Measurements from ENCODE around the gene CA7. TPM values are rescaled to one million over a fixed set of nuclear protein-coding genes. Genes with fewer than 3 reads are reported as not detected.
A peak's percentile ranks its signal among the peaks of the same experiment; 100 is the strongest.
"Not testable (repeated sequence)": the region's sequence is repeated elsewhere in the genome, so short reads cannot be mapped to it uniquely, and the experiment has no call there.

CA7 gene
- total RNA-seq, 2 donors from 2014 or later, result not detected

DNA sequence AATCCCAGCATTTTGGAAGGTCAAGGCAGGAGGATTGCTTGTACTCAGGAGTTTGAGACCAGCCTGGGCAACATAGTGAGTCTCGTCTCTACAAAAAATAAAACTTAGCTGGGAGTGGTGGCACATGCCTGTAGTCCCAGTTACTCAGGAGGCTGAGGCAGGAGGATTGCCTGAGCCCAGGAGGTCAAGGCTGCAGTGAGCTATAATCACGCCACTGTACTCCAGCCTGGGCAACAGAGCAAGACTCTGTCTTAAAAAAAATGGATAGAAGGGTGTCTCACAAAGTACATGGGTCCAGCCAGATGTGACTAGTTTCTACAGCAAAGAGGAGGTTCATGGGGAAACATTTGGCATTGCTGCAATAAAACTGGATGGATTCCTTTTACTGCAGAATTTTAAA, 27.1 kb downstream of the CA7 start:
- H3K9me3 ChIP-seq (ENCODE audit: control insufficient read depth, low read length, poor library complexity, severe bottlenecking), result not testable (repeated sequence)

GRCh38 chr16:66871840-66872239, 27.6 kb downstream of the CA7 start:
- Mint-ChIP-seq H3K27ac (no peak overlapping the region), H3K4me3 (no peak overlapping the region), H3K27me3 (peaks cover 4% of the 10 kb centered on the region), H3K4me1 (peaks cover 23% of the 10 kb centered on the region), H3K36me3 (ENCODE audit: low read depth) (peaks cover 2% of the 10 kb centered on the region)
- no peak for ATAC-seq
- no peaks in the 10 kb centered on the region for H3K9me3 ChIP-seq (ENCODE audit: control insufficient read depth, low read length, poor library complexity, severe bottlenecking)
- DNase-seq, result no peak

More for the DNA sequence above, 27.1 kb downstream of the CA7 start:
- H3K4me1 Mint-ChIP-seq, result peaks cover 23% of the 10 kb centered on the region
- not testable (repeated sequence) for DNase-seq; H3K27me3 Mint-ChIP-seq; H3K4me3 Mint-ChIP-seq; H3K36me3 Mint-ChIP-seq (ENCODE audit: low read depth); ATAC-seq; H3K27ac Mint-ChIP-seq

GRCh38 chr16:66872559-66872942, 28.3 kb downstream of the CA7 start:
- Mint-ChIP-seq H3K4me1 (peaks cover 23% of the 10 kb centered on the region), H3K36me3 (ENCODE audit: low read depth) (peaks cover 2% of the 10 kb centered on the region), H3K27ac (peak overlapping the region; percentile 81), H3K27me3 (peaks cover 4% of the 10 kb centered on the region), H3K4me3 (peak overlapping the region; percentile 90)
- H3K9me3 ChIP-seq (ENCODE audit: control insufficient read depth, low read length, poor library complexity, severe bottlenecking), result no peaks in the 10 kb centered on the region
- DNase-seq (no peak), ATAC-seq (no peak)

DNA sequence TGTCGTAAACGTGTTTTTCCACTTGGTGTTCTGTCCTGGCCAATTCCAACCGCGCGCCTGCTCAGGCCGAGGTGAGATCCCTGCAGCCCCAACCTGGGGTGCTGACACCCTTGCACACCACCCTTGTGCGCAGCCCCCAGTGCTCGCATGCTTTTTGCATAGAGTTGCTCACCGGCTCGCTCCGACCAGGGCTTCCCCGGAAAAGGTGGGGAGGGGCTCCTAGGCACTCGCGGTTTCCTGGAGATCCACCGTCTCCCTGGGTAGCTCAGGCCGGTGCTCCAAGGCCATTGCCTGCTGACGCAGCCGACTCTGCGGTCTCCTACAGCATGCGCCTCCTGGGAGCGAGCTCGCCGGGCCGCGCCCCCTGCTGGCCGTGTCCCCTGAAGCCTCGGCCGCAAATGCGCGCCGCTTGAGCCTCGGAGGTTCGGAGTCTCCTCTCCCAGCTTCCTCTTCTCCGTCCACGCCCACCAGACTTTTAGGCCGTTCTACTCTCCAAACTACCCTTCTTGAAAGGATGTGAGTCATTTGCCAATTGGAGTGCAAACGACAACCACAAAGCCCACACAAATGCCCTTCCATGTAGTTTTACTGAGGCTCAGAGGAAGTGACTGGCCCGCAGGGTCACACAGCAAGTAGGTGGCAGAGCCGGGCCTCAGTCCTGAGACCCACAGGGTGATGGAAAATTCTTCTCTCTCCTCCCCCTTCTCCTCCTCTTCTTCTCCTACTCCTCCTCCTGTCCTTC, 28.9 kb downstream of the CA7 start:
- no peaks in the 10 kb centered on the region for H3K27me3 Mint-ChIP-seq
- DNase-seq, result peak; percentile 76 to 83 (median 80)
- no peaks in the 10 kb centered on the region for H3K36me3 Mint-ChIP-seq (ENCODE audit: low read depth)
- H3K4me1 Mint-ChIP-seq, result peaks cover 18% of the 10 kb centered on the region
- no peaks in the 10 kb centered on the region for H3K9me3 ChIP-seq (ENCODE audit: control insufficient read depth, low read length, poor library complexity, severe bottlenecking)
- peak; percentile 89 for ATAC-seq
- peak overlapping the region; percentile 90 for H3K4me3 Mint-ChIP-seq
- peak overlapping the region; percentile 81 for H3K27ac Mint-ChIP-seq

- Mint-ChIP-seq H3K4me1 (peaks cover 18% of the 10 kb centered on the region), H3K27me3 (no peaks in the 10 kb centered on the region), H3K36me3 (ENCODE audit: low read depth) (no peaks in the 10 kb centered on the region), H3K27ac (peak overlapping the region; percentile 81), H3K4me3 (peak overlapping the region; percentile 90)
- ATAC-seq (no peak), DNase-seq (no peak)
- no peaks in the 10 kb centered on the region for H3K9me3 ChIP-seq (ENCODE audit: control insufficient read depth, low read length, poor library complexity, severe bottlenecking)
These were observed 29.5 kb downstream of the CA7 start for GRCh38 chr16:66873685-66874055.

DNA sequence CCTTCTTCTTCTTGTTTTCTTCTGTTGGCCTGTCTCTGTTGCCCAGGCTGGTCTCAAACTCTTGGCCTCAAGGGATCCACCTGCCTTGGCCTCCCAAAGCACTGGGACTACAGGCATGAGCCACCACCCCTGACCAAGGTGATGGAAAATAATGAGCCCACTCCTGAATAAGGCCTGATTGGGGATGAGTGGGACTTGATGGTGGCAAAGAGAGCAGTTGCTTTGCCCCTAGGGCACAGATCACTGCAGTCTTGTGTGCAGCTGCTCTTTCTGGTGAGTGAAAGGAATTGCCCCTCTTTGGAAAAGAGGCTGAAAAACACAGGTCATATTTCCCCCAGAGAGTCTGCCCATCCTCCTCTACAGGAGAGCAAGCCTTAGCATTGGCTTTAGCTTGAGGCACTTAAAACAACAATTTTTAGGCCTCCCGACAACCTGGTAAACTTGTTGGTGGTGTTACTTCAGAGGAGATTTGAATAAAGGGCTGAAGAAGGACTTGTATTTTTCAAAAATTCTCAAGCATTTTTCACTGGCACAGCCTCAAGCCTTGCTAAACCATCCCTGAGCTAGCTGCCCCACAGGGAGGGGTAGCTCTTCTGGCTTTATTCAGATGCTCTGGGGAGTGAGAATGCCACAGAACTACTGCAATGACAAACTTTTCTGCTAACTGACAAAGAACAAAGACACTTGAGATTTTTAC, 30.0 kb downstream of the CA7 start:
- ATAC-seq (no peak), DNase-seq (no peak)

DNA sequence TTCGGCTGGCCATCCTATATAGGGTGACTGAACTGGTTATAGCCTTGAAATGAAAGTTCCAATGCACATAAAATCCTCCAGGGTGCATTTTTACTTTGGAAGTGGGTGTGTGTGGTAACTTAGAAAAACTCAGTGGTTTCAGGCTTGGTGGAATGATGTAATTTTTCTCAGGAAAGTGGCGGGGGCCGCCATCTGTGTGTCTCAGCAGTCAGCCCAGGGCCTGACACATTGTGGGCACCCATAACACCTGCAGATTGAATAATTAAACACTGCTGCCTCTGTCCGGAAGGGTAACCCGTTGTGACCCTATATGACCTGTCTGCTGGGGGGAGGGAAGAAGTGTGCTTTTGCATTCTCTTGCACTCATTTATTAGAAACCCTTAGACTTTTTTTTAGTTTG, 33.9 kb downstream of the CA7 start:
- H3K36me3 Mint-ChIP-seq (ENCODE audit: low read depth), result peaks cover 2% of the 10 kb centered on the region
- no peak overlapping the region for H3K4me3 Mint-ChIP-seq
- H3K27me3 Mint-ChIP-seq, result no peaks in the 10 kb centered on the region
- ATAC-seq (no peak), DNase-seq (no peak)
- H3K27ac Mint-ChIP-seq, result no peak overlapping the region
- H3K9me3 ChIP-seq (ENCODE audit: control insufficient read depth, low read length, poor library complexity, severe bottlenecking), result no peaks in the 10 kb centered on the region
- H3K4me1 Mint-ChIP-seq, result peaks cover 27% of the 10 kb centered on the region

More for the DNA sequence above, 30.0 kb downstream of the CA7 start:
- peak overlapping the region; percentile 53 for H3K27ac Mint-ChIP-seq
- no peaks in the 10 kb centered on the region for H3K27me3 Mint-ChIP-seq
- no peaks in the 10 kb centered on the region for H3K36me3 Mint-ChIP-seq (ENCODE audit: low read depth)
- no peaks in the 10 kb centered on the region for H3K9me3 ChIP-seq (ENCODE audit: control insufficient read depth, low read length, poor library complexity, severe bottlenecking)
- peak overlapping the region; percentile 64 for H3K4me3 Mint-ChIP-seq
- H3K4me1 Mint-ChIP-seq, result peaks cover 18% of the 10 kb centered on the region

DNA sequence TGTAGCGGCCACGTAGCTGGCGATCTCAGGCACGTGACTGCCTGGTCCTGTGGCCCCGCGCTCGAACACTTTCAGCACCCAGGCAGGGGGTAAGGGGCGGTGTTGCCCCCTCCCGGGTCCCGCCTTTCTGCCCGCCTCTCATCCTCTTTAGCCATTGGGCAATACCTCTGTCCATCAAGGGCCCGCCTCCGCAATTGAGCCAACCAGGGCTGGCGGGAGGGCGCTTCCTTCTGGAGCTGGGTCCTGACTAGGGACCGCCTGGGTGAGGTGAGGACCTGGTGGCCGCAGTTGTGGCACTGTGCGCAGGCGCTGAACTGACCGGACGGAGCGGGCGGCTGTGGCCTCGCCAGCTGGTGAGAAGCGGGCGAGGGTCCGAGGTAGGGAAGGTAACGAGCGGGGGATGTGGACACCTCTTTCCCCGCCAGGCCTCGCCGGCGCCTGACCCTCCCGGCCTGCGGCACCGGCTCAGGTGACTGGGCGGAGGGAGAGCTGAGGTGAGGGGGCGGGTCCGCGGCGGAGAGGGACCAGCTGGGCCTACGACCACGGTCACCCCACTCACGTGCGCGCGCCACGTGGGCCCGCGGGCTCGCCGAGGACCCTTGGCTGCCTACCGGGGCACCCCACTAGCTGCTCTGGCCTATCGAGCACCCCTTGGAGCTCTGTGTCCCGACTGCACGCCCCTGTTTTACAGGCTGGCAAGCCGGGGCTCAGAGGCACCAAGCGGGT, 36.2 kb downstream of the CA7 start, which contains the start of gene PDP2:
Gene PDP2 (plus strand): TSS at position 228 of the 726 bp plus-strand sequence. CDS start 3,770 bp downstream, outside the sequence.
- Mint-ChIP-seq H3K36me3 (ENCODE audit: low read depth) (peaks cover 2% of the 10 kb centered on the region), H3K4me1 (peaks cover 18% of the 10 kb centered on the region)
- ATAC-seq, result peak; percentile 98

DNA sequence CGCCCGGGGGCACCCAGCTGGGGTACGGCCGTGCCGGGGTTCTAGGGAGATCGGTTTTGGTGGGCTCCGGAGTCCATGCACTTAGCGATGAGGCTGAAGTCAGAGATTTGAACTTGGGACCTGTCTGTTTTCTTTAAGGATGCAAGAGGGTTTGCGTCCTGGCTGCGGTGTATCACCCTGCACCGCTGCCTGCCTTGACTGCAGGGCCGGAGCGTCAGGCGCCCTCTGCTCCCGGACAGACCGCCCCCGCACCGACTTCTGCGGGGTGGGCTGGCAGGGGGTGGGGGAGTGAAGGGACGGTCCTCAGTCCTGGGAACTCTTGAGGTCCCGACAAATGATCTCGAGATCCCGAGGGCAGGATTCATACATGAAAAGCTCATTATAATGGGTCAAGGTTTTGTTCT, 36.8 kb downstream of the CA7 start:
- Mint-ChIP-seq H3K4me1 (peaks cover 22% of the 10 kb centered on the region), H3K27me3 (no peaks in the 10 kb centered on the region), H3K36me3 (ENCODE audit: low read depth) (peaks cover 2% of the 10 kb centered on the region), H3K27ac (no peak overlapping the region), H3K4me3 (peak overlapping the region; percentile 99)
- no peak for DNase-seq
- H3K9me3 ChIP-seq (ENCODE audit: control insufficient read depth, low read length, poor library complexity, severe bottlenecking), result no peaks in the 10 kb centered on the region
- peak; percentile 4 for ATAC-seq

More for the DNA sequence above, 36.2 kb downstream of the CA7 start, which contains the start of gene PDP2:
- H3K9me3 ChIP-seq (ENCODE audit: control insufficient read depth, low read length, poor library complexity, severe bottlenecking), result no peaks in the 10 kb centered on the region
- no peaks in the 10 kb centered on the region for H3K27me3 Mint-ChIP-seq
- peak within 1 kb of the TSS; percentile 99 for H3K4me3 Mint-ChIP-seq
- peak within 1 kb of the TSS; percentile 93 for H3K27ac Mint-ChIP-seq
- peak; percentile 77 to 83 (median 81) for DNase-seq

DNA sequence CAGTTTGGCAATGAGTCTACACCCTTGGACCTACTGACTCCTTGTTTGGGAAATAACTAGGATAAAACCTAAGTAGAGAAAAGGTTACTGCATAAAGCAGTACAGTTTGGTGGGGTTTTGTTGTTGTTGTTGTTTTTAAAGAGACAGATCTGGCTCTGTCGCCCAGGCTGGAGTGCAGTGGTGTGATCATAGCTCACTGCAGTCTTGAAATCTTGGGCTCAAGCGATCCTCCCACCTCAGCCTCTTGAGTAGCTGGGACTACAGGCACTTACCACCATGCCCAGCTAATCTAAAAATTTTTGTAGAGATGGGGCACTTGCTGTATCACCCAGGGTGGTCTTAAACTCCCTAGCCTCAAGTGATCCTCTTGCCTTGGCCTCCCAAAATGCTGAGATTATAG, 37.3 kb downstream of the CA7 start:
- peaks cover 24% of the 10 kb centered on the region for H3K4me1 Mint-ChIP-seq
- DNase-seq, result no peak
- no peak for ATAC-seq
- peak overlapping the region; percentile 99 for H3K4me3 Mint-ChIP-seq
- H3K27ac Mint-ChIP-seq, result no peak overlapping the region
- no peaks in the 10 kb centered on the region for H3K27me3 Mint-ChIP-seq
- H3K36me3 Mint-ChIP-seq (ENCODE audit: low read depth), result peaks cover 2% of the 10 kb centered on the region
- H3K9me3 ChIP-seq (ENCODE audit: control insufficient read depth, low read length, poor library complexity, severe bottlenecking), result no peaks in the 10 kb centered on the region

DNA sequence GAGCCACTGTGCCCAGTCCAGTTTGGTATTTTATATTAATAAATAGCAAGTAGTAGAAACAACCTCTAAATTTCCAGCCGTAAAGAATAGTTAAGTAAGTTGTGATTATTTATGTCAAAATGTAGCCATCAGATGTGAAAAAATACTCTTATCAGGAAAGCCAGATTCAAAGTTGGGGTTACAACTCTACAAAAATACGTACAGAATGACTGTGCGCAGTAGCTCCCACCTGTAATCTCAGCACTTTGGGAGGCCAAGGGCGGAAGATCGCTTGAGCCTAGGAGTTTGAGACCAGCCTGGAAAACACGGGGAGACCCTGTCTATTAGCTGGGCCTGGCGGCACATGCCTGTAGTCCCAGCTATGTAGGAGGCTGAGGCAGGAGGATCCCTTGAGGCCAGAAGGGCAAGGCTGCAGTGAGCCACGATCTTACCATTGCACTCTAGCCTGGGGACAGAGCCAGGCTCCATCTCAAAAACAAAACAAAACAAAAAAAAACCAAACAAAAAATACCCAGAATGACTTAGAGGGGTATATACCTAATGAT, 37.8 kb downstream of the CA7 start:
- Mint-ChIP-seq H3K27ac (no peak overlapping the region), H3K4me1 (peaks cover 29% of the 10 kb centered on the region)

GRCh38 chr16:66882702-66883101, 38.5 kb downstream of the CA7 start:
- peaks cover 34% of the 10 kb centered on the region for H3K4me1 Mint-ChIP-seq
- DNase-seq (no peak), ATAC-seq (no peak)
- H3K4me3 Mint-ChIP-seq, result no peak overlapping the region
- no peaks in the 10 kb centered on the region for H3K9me3 ChIP-seq (ENCODE audit: control insufficient read depth, low read length, poor library complexity, severe bottlenecking)
- H3K27me3 Mint-ChIP-seq, result no peaks in the 10 kb centered on the region
- peaks cover 2% of the 10 kb centered on the region for H3K36me3 Mint-ChIP-seq (ENCODE audit: low read depth)
- no peak overlapping the region for H3K27ac Mint-ChIP-seq

More for the DNA sequence above, 37.8 kb downstream of the CA7 start:
- ATAC-seq (no peak), DNase-seq (no peak)
- Mint-ChIP-seq H3K4me3 (peak overlapping the region; percentile 99), H3K27me3 (no peaks in the 10 kb centered on the region), H3K36me3 (ENCODE audit: low read depth) (peaks cover 2% of the 10 kb centered on the region)
- H3K9me3 ChIP-seq (ENCODE audit: control insufficient read depth, low read length, poor library complexity, severe bottlenecking), result no peaks in the 10 kb centered on the region

DNA sequence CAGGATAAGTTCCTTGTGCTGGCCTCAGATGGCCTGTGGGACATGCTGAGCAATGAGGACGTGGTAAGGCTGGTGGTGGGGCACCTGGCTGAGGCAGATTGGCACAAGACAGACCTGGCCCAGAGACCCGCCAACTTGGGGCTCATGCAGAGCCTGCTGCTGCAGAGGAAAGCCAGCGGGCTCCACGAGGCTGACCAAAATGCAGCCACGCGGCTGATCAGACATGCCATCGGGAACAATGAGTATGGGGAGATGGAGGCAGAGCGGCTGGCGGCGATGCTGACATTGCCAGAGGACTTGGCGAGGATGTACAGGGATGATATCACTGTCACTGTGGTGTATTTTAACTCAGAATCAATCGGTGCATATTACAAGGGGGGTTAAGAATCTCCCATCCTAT, 41.3 kb downstream of the CA7 start:
- no peaks in the 10 kb centered on the region for H3K9me3 ChIP-seq (ENCODE audit: control insufficient read depth, low read length, poor library complexity, severe bottlenecking)
- ATAC-seq (no peak), DNase-seq (no peak)
- Mint-ChIP-seq H3K4me3 (no peak overlapping the region), H3K36me3 (ENCODE audit: low read depth) (no peaks in the 10 kb centered on the region), H3K27ac (no peak overlapping the region), H3K27me3 (no peaks in the 10 kb centered on the region), H3K4me1 (peaks cover 30% of the 10 kb centered on the region)
